OCI-LY7 (cell line): Measurements from ENCODE around the gene GMPS. TPM values are rescaled to one million over a fixed set of nuclear protein-coding genes. Genes with fewer than 3 reads are reported as not detected.

Experiments used
- BruUV-seq: library from RNA; stranded (reverse); fragments of 400-500 nt; replicated peaks from 2 replicates; lab custom pipeline; 2021; lab: Mats Ljungman, UMichigan
- CTCF ChIA-PET: fragments of 300-600 bp; sonication (Branson Sonifier 250); formaldehyde crosslinking; loops from one replicate; lab custom pipeline; 2022; ENCODE audit warnings: antibody characterized with exemption; ENCODE audit not compliant: unreplicated experiment; lab: Charles Lee
- POLR2A ChIA-PET: fragments of 300-600 bp; sonication (Branson Sonifier 250); formaldehyde crosslinking; loops from one replicate; lab custom pipeline; 2022; ENCODE audit warnings: antibody characterized with exemption; lab: Charles Lee
- DNase-seq: peaks from one replicate; pipeline ENCODE4 v3.0.0-alpha.2; 2015; ENCODE audit warnings: low spot score
- H2AFZ ChIP-seq: fragments of 200-600 bp; sonication (generic), shearing (Covaris generic); 2 replicates; pipeline ENCODE4 v1.6.1; 2014; ENCODE audit warnings: mild to moderate bottlenecking, antibody characterized with exemption, low read length, moderate library complexity
- H3K27ac ChIP-seq: fragments of 200-600 bp; sonication (generic); 2 replicates; pipeline ENCODE4 v1.5.1; 2014; ENCODE audit warnings: mixed run types, low read depth, mild to moderate bottlenecking, moderate library complexity, low read length, inconsistent platforms; ENCODE audit not compliant: poor library complexity, severe bottlenecking
- H3K36me3 ChIP-seq: fragments of 200-600 bp; sonication (generic); 2 replicates; pipeline ENCODE4 v1.6.1; 2014; ENCODE audit warnings: mild to moderate bottlenecking, antibody characterized with exemption, low read length, moderate library complexity, mixed read lengths; ENCODE audit not compliant: insufficient read depth
- H3K4me1 ChIP-seq: fragments of 200-600 bp; sonication (generic); 2 replicates; pipeline ENCODE4 v1.5.1; 2014; ENCODE audit warnings: mild to moderate bottlenecking, low read length; ENCODE audit not compliant: insufficient read depth, poor library complexity, severe bottlenecking
- H3K4me2 ChIP-seq: fragments of 200-600 bp; sonication (generic); 2 replicates; pipeline ENCODE4 v1.6.1; 2014; ENCODE audit warnings: mild to moderate bottlenecking, low read length
- H3K4me3 ChIP-seq: fragments of 200-600 bp; sonication (generic); 2 replicates; pipeline ENCODE4 v1.5.1; 2014; ENCODE audit warnings: mild to moderate bottlenecking, low read depth, low read length; ENCODE audit not compliant: poor library complexity, severe bottlenecking
- H3K79me2 ChIP-seq: fragments of 200-600 bp; sonication (generic); 2 replicates; pipeline ENCODE4 v1.6.1; 2016; ENCODE audit warnings: low read depth, mild to moderate bottlenecking, low read length, moderate library complexity, mixed read lengths; ENCODE audit not compliant: insufficient read depth
- H3K9me2 ChIP-seq: fragments of 200-600 bp; sonication (generic); 2 replicates; pipeline ENCODE4 v1.6.1; 2016; ENCODE audit warnings: mild to moderate bottlenecking, low read length, mixed read lengths; ENCODE audit not compliant: insufficient read depth
- H3K9me3 ChIP-seq: fragments of 200-600 bp; sonication (generic); 2 replicates; pipeline ENCODE4 v1.6.1; 2014; ENCODE audit warnings: mild to moderate bottlenecking, mixed run types, low read length, mixed read lengths
- H4K20me1 ChIP-seq: fragments of 200-600 bp; sonication (generic); 2 replicates; pipeline ENCODE4 v1.6.1; 2014; ENCODE audit warnings: mild to moderate bottlenecking, antibody characterized with exemption, low read length, moderate library complexity, mixed read lengths; ENCODE audit not compliant: insufficient read depth
- EZH2phosphoT487 ChIP-seq: fragments of 200-600 bp; sonication (generic); IDR thresholded peaks from 2 replicates; pipeline ENCODE4 v1.6.1; 2018; ENCODE audit warnings: low read depth, borderline replicate concordance, mild to moderate bottlenecking, mixed run types, antibody characterized with exemption, low read length, moderate library complexity, mixed read lengths
- intact Hi-C: fragments of 100-400 bp; cut with micrococcal nuclease; formaldehyde crosslinking; loops from one replicate; pipeline ENCODE4 v1.10.0; 2022; ENCODE audit not compliant: unreplicated experiment
- total RNA-seq, 2 experiments: library from RNA; depleted of rRNA in 1 of 2; stranded (reverse); fragments of >200 nt in 1 of 2; shearing (Covaris generic) in 1 of 2; gene quantifications; 2 replicates each; pipeline ENCODE4 v1.2.3, GENCODE V29; 2014 to 2022
- TF ChIP-seq, protein P1 (sequence below): fragments of 200-600 bp; sonication (generic); conservative IDR thresholded peaks from 2 replicates; pipeline ENCODE4 v1.5.1; 2014; ENCODE audit warnings: mild to moderate bottlenecking, antibody characterized with exemption, low read length, moderate library complexity, mixed read lengths

GMPS gene
- total RNA-seq, 2 experiments from 2014 or later, result 37.6 to 116 TPM

DNA sequence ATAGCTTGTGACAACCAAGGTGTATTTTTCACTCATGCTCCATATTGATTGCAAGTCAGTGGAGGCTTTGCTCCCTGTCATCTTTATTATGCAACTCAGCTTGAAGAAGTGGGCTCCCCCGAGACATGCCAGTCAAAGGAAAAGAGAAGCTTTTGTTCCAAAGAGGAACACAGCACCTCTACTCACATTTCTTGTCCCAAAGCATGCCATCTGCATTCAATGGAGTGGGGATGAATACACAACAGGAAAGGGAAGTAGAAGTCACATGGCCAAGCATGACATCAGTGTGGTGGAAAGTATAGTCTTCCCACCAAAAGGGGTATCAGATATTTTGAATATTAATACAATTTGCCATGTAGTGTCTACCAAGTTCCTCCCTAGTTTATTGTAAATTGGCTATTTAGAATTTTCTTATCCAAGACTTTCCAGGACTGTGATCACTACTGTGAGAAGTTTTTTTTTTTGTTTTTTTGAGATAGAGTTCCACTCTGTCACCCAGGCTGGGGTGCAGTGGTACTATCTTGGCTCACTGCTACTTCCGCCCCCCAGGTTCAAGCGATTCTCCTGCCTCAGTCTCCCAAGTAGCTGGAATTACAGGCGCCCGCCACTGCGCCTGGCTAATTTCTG, 114.5 kb downstream of the GMPS start:
- Histone ChIP-seq H3K79me2 (no peaks in the 10 kb centered on the region), H3K4me2 (no peak overlapping the region), H3K9me3 (no peaks in the 10 kb centered on the region), H3K4me3 (no peak overlapping the region), H3K9me2 (no peaks in the 10 kb centered on the region), H4K20me1 (no peaks in the 10 kb centered on the region), H3K27ac (no peak overlapping the region), H2AFZ (no peak overlapping the region), H3K4me1 (no peaks in the 10 kb centered on the region), H3K36me3 (no peaks in the 10 kb centered on the region)
- BruUV-seq, result no TSS peak
- DNase-seq, result no peak
- TF ChIP-seq EZH2phosphoT487, result no peak
- TF ChIP-seq, protein P1, sequence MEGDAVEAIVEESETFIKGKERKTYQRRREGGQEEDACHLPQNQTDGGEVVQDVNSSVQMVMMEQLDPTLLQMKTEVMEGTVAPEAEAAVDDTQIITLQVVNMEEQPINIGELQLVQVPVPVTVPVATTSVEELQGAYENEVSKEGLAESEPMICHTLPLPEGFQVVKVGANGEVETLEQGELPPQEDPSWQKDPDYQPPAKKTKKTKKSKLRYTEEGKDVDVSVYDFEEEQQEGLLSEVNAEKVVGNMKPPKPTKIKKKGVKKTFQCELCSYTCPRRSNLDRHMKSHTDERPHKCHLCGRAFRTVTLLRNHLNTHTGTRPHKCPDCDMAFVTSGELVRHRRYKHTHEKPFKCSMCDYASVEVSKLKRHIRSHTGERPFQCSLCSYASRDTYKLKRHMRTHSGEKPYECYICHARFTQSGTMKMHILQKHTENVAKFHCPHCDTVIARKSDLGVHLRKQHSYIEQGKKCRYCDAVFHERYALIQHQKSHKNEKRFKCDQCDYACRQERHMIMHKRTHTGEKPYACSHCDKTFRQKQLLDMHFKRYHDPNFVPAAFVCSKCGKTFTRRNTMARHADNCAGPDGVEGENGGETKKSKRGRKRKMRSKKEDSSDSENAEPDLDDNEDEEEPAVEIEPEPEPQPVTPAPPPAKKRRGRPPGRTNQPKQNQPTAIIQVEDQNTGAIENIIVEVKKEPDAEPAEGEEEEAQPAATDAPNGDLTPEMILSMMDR, result no peak
- intact Hi-C loops, result no loop called here
- ChIA-PET POLR2A (interaction anchor here (0.7 kb wide), 1 partner anchor 35 kb away, joined by 4 read pairs; no protein-coding TSS in a partner anchor), CTCF (no interaction called here)

DNA sequence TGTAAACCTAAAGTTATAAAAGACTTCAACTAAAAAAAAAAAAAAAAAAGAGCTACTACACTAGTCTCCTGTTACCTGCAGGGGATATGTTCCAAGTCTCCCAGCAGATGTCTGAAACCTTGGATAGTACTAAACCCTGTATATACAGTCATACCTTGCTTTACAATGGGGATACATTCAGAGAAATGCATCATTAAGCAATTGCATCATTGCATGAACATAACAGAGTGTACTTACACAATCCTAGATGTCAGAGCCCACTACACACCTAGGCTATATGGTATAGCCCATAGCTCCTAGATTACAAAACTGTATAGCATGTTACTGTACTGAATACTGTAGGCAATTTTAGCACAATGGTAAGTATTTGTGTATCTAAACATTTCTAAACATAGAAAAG, 119.1 kb downstream of the GMPS start:
- Histone ChIP-seq H3K79me2 (no peaks in the 10 kb centered on the region), H3K36me3 (no peaks in the 10 kb centered on the region), H4K20me1 (no peaks in the 10 kb centered on the region), H3K27ac (no peak overlapping the region), H3K9me3 (no peaks in the 10 kb centered on the region), H3K4me1 (no peaks in the 10 kb centered on the region), H3K4me3 (no peak overlapping the region), H3K4me2 (no peak overlapping the region), H2AFZ (no peak overlapping the region), H3K9me2 (no peaks in the 10 kb centered on the region)
- TF ChIP-seq, protein P1, result no peak
- no peak for TF ChIP-seq EZH2phosphoT487
- ChIA-PET POLR2A (interaction anchor here (0.6 kb wide), 1 partner anchor 500 kb away, joined by 4 read pairs; no protein-coding TSS in a partner anchor), CTCF (no interaction called here)
- BruUV-seq, result no TSS peak
- intact Hi-C loops, result no loop called here
- DNase-seq, result no peak

DNA sequence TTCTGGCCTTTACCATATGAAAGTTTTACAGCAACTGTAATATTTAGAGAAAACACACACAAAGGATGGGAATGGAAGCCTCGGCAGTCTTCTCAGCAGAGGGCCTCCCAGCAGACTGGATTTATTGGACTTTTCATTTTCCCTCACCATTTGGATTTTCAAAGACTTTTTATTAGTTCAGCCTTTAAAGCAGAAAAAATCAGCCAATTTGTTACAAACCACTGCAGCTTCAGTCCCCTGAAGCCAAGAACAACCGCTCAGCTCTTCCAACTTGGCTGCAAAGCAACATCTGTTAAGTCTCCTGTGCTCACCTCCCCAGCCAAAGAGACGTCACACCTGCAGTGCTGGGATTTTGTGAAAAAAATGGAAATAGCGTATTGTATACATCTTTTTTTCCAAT, 120.8 kb downstream of the GMPS start:
- H3K4me1 ChIP-seq, result no peaks in the 10 kb centered on the region
- no peaks in the 10 kb centered on the region for H4K20me1 ChIP-seq
- H3K4me2 ChIP-seq, result no peak overlapping the region
- H3K4me3 ChIP-seq, result no peak overlapping the region
- BruUV-seq, result no TSS peak
- POLR2A ChIA-PET, result no interaction called here
- H2AFZ ChIP-seq, result no peak overlapping the region
- H3K79me2 ChIP-seq, result no peaks in the 10 kb centered on the region
- no peak for DNase-seq
- H3K9me2 ChIP-seq, result no peaks in the 10 kb centered on the region
- intact Hi-C loops, result no loop called here
- H3K9me3 ChIP-seq, result no peaks in the 10 kb centered on the region
- CTCF ChIA-PET, result interaction anchor here (0.5 kb wide), 1 partner anchor 51 kb away, joined by 3 read pairs; no protein-coding TSS in a partner anchor
- no peak overlapping the region for H3K27ac ChIP-seq
- H3K36me3 ChIP-seq, result no peaks in the 10 kb centered on the region
- no peak for TF ChIP-seq EZH2phosphoT487
- TF ChIP-seq, protein P1, result no peak
